ENCODE measurements around the gene CDK10.
"Not testable (repeated sequence)": the region's sequence is repeated elsewhere in the genome, so short reads cannot be mapped to it uniquely, and the experiment has no call there.

Gene CDK10

GRCh38 chr16:89686520-89687091 lies at the start of gene CDK10:
TSS of gene CDK10 (plus strand) at chr16:89686689. CDS start at chr16:89686711, 22 bp downstream.
- DNase-seq (ENCODE audit: low read depth) = no peak

- DNase-seq (ENCODE audit: low read depth) = no peak
Observed at GRCh38 chr16:89637379-89637778, 49.1 kb upstream of the CDK10 start.

GRCh38 chr16:89638455-89638854 lies 48.0 kb upstream of the CDK10 start:
- DNase-seq (ENCODE audit: low read depth) = no peak

- no peak for DNase-seq (ENCODE audit: low read depth)
Observed at GRCh38 chr16:89639385-89639784, 47.1 kb upstream of the CDK10 start.

- no peak for DNase-seq (ENCODE audit: low read depth)
Observed at GRCh38 chr16:89641458-89642119, 44.9 kb upstream of the CDK10 start.

GRCh38 chr16:89642574-89642973 lies 43.9 kb upstream of the CDK10 start:
- no peak for DNase-seq (ENCODE audit: low read depth)

GRCh38 chr16:89643769-89644300 lies 42.7 kb upstream of the CDK10 start:
- DNase-seq (ENCODE audit: low read depth) = no peak

- DNase-seq (ENCODE audit: low read depth) = no peak
Observed at GRCh38 chr16:89645122-89645521, 41.4 kb upstream of the CDK10 start.

- DNase-seq (ENCODE audit: low read depth) = no peak
Observed at GRCh38 chr16:89646270-89646669, 40.2 kb upstream of the CDK10 start.

GRCh38 chr16:89646906-89647305 lies 39.6 kb upstream of the CDK10 start:
- DNase-seq (ENCODE audit: low read depth) = no peak

GRCh38 chr16:89651584-89651983 lies 34.9 kb upstream of the CDK10 start:
- no peak for DNase-seq (ENCODE audit: low read depth)

GRCh38 chr16:89653656-89654295 lies 32.7 kb upstream of the CDK10 start:
- DNase-seq (ENCODE audit: low read depth) = no peak

GRCh38 chr16:89655062-89655643 lies 31.3 kb upstream of the CDK10 start:
- no peak for DNase-seq (ENCODE audit: low read depth)

GRCh38 chr16:89656435-89657121 lies 29.9 kb upstream of the CDK10 start:
- no peak for DNase-seq (ENCODE audit: low read depth)

GRCh38 chr16:89657442-89658220 lies 28.9 kb upstream of the CDK10 start, which contains the start of the genes CHMP1A and SPATA33:
TSS of gene CHMP1A (minus strand) at chr16:89657708. CDS start at chr16:89657588, 120 bp downstream.
TSS of gene SPATA33 (plus strand) at chr16:89657836. CDS start at chr16:89657912, 76 bp downstream.
- no peak for DNase-seq (ENCODE audit: low read depth)

- no peak for DNase-seq (ENCODE audit: low read depth)
Observed at GRCh38 chr16:89658221-89658879, 28.1 kb upstream of the CDK10 start.

- DNase-seq (ENCODE audit: low read depth) = no peak
Observed at GRCh38 chr16:89660146-89660545, 26.3 kb upstream of the CDK10 start.

- DNase-seq (ENCODE audit: low read depth) = no peak
Observed at GRCh38 chr16:89661215-89661614, 25.3 kb upstream of the CDK10 start.

GRCh38 chr16:89664238-89664637 lies 22.3 kb upstream of the CDK10 start:
- not testable (repeated sequence) for DNase-seq (ENCODE audit: low read depth)

- not testable (repeated sequence) for DNase-seq (ENCODE audit: low read depth)
Observed at GRCh38 chr16:89667000-89667399, 19.5 kb upstream of the CDK10 start.

- DNase-seq (ENCODE audit: low read depth) = no peak
Observed at GRCh38 chr16:89667633-89668032, 18.9 kb upstream of the CDK10 start.
